NCI-H748 (cell line): ENCODE results near the gene CBFA2T2.
"Not testable (repeated sequence)": the region's sequence is repeated elsewhere in the genome, so short reads cannot be mapped to it uniquely, and the experiment has no call there.

Experiments used
- DNase-seq: peaks from one replicate; lab custom pipeline; 2025; ENCODE audit not compliant: unreplicated experiment; lab: John Stamatoyannopoulos, UW

Gene CBFA2T2

DNA sequence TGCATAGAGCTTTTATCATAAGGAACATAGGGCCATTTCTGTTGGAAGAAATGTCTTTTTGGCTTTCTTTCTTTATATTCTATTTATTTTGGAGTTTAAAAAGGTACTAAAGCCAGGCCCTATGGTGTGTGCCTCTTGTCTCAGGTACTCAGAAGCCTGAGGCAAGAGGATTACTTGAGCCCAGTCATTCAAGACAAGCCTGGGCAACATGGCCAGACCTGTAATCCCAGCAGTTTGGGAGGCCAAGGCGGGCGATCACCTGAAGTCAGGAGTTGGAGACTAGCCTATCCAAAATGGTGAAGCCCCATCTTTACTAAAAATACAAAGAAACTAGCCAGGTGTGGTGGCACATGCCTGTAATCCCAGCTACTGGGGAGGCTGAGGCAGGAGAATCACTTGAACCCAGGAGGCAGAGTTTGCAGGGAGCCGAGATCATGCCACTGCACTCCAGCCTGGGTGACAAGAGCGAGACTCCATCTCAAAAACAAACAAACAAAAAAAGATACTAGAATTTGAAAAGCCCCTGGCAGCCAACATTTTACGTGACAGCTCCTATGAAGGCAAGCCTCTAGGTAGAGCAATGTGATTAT lies 80.0 kb downstream of the CBFA2T2 start:
- DNase-seq: peak; percentile 20

DNA sequence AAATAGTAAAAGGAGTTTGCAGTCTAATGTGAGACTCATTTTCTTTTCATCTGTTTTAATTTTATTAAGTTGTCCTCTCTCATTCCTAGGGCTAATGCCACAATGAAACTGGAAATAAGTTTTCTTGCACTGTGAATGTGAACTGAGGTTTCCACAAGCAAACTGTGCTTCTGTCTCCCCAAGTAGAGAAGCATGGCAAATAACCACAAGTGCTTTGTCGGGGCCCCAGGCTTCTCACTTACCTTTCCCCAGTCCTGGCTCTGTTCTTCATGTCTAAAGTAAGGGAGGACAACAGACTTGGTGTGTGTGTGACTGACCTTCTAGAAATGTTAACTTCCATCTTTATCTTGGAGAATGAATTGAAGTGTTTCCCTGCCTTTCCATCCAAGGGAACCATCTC lies 80.8 kb downstream of the CBFA2T2 start:
- DNase-seq: peak; percentile 37

DNA sequence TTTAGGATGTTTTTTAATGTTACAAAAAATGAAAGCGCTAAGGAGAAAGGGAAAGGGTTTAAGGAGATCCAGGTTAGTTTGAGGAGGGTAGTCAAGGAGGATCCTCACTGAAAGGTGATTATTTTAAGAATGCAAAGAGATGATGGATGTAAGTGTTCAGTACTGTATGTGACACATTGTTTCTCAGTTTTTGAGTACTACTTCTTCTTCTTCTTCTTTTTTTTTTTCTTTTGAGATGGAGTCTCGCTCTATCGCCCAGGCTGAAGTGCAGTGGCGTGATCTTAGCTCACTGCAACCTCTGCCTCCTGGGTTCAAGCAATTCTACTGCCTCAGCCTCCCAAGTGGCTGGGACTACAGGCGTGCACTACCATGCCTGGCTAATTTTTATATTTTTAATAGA lies 83.4 kb downstream of the CBFA2T2 start:
- not testable (repeated sequence) for DNase-seq

DNA sequence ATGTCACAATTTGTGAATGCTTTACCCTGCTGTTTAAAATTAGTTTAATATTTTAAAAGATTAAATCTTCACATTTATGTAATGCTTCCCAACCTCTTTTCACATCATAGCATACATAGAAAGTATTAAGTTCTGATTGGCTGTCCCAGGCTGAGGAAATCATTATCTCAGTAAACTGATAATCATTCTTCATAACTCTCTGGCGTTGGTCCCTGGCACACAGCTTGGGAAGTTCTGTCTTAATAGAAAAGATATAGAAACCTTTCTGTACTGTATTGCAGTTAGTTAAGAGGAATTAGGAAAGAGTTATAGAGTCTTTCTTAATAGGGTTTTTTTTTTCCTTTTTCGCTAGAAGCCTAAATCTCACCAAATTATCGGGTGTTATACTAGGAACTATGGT lies 85.4 kb downstream of the CBFA2T2 start:
- no peak for DNase-seq

DNA sequence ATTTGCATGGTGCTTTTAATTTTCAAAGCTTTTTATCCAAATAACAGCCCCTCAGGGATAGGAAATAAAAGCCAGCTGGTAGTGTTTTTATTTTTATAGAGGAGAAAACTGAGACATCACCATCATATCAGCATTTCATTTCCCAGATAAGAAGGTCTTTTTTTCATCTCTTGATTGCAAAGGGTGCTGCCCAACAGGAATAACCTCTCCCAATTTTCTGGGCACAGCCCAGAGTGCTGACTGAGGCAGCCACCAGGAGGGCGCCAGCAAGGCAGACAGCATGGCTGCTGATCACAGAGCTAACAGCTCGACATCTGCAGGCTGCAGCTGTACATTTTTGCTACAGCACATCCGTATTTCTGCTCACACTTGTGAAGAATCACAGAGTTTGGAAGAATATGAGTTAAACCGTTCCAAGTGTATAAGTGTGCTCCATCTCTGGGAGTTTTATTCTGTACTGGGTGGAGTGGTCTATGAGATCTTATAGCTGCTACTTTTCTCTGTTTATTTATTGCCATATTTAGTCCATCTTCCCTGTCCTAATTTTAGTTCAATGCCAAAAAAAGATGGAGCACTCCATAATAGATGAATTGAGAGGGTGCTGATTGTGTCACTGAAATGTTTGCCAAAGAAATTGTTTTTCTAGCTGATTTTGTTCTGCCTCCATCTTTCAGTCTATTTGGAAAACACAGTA lies 86.7 kb downstream of the CBFA2T2 start:
- peak; percentile 69 for DNase-seq

DNA sequence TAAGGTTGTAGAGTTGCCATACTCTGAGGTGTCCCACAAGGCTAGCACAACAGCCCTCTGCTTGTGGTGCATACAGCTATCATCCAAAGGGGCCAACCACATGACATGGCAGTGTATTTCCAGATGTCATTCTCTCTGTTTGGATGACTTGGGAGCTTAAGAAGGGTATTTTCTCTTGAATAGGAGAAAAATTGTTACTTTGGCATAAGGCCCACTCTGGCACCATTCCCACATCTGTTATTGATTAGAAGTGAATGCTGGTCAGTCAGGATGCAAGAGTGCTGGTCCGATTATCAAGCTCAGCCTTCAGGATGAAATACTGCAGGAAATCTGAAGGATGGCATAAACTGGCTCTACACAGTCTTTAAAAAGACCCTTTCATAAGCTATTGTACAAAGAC lies 88.6 kb downstream of the CBFA2T2 start:
- DNase-seq: no peak

DNA sequence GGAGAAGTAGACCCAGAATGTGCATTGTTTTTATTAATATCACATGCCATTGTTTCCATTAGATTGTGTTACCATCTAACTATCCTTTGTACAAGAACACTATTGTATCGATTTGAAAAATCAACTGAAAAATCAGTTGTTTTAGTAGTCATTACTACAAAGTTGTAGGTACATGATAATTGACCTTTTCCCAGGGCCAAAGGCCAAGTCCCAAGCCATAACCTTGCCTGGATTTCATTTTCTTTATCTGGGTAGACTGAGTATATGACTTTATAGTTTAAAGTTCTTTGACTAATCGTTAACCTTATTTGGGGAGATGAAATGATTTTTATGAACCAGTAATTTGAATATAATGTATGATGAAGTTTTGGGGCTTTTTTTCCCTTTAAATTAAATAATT lies 93.2 kb downstream of the CBFA2T2 start:
- DNase-seq: no peak

DNA sequence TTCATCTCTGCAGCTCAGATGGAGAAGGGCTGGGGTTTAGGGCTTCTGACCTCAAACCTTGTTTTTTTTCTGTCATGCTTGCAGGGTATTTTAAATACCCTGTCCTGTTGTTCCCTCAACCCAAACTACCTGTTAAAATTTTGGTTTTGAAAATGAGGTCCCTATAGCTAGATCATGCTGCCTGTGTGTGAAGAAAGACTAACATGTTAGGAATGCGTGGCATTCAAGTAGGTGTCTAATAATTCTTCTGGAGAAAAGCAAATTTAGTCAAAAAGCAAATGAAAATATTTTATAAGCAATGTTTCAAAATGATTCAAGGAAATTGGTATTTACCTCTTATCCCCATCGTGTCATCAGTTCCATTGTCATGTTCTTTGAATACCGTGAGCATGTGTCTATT lies 95.1 kb downstream of the CBFA2T2 start:
- DNase-seq: no peak

DNA sequence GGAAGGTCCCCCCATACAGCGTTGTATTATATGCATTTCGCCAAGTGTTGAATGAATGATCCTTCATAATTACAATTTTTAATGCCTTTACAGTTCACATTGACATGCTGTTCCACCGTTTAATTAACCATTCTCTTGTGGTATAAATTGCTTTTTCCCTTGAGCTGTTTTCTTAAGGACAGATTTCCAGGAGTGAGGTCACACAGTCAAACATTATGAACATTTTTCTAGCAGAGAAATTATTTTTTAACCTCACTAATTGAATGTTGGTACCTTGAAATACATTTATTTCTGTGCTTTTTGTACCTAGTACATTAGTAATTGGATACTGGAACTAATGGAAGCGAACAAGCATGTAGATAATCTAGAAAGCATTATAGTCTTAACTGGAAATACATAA lies 95.5 kb downstream of the CBFA2T2 start:
- no peak for DNase-seq

DNA sequence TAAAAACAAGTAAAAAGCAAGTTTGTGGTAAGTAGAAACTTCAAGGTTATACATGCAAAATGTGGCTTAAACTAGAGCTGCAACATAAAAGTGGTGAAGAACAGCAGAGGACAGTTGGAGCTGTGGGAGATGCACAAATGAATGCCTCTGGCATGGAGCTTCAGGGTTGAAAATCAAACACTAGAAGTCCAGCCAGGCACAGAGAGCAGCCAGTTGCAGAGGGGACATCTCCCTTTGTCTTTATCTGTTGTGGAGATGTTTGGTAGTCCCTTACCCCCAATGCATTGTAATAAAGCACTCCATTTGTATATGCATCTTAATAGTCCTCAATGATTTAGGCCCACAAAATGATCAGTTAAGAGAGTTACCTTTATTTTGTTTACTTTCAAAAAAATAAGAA lies 99.2 kb downstream of the CBFA2T2 start:
- DNase-seq: no peak

DNA sequence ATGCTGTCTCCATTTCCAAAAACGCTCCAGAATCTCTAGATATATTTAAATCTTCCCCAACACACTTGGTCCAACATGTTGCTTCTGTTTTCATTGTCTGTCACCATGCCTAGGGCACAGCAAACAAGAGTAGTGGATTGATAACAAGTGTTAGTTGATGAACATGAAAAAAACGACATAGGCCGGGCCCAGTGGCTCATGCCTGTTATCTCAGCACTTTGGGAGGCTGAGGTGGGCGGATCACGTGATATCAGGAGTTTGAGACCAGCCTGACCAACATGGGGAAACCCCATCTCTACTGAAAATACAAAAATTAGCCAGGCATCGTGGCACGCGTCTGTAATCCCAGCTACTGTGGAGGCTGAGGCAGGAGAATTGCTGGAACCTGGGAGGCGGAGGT lies 102.0 kb downstream of the CBFA2T2 start:
- DNase-seq: not testable (repeated sequence)

DNA sequence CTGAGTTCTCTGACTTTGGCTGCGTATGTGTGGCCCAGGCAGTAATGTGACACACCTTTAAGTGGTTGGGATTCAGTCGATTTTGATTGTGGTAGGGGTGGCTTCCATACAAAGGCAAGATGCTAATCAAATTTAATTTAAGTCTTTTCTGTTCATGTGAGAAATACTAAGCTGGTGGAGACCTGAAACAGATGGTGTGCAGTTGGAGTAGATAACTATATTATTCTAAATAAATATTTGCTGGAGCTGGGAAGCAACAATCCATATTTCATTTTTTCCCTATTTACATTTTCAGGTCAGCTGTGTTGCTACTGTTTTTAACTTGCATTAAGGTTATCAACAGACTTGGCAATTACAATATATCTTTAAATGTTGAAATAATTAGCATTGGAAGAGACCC lies 104.8 kb downstream of the CBFA2T2 start:
- DNase-seq: no peak

DNA sequence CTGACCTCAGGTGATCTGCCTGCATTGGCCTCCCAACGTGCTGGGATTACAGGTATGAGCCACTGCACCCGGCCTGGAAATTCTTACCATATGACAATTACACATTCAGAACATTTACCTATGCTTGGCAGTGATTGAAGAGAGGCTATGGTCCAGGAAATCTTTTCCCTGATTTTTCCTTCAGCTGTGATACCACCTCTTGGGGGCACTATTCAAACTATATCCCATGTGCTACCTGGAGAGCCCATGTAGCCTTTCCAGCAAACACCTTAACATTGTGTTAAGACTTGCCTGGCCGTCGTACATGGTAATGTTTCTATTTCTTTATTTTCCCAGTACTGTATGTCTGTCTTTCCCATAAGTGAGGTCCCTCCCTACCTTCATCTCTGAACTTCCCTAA lies 110.5 kb downstream of the CBFA2T2 start:
- DNase-seq: no peak

DNA sequence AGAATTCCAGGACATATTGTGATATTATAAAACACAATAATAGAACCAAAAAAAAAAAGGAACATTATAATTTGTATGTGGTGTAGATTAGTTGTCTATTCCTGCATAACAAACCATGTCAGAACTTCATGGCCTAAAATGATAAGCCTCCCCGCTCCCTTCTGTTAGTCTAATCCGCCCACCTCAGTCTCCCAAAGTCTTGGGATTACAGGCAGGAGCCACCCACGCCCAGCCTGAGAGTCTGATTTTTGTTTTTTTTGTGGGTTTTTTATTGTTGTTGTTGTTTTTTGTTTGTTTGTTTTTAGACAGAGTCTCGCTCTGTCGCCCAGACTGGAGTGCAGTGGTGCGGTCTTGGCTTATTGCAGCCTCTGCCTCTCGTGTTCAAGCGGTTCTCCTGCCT lies 111.1 kb downstream of the CBFA2T2 start:
- DNase-seq: no peak

DNA sequence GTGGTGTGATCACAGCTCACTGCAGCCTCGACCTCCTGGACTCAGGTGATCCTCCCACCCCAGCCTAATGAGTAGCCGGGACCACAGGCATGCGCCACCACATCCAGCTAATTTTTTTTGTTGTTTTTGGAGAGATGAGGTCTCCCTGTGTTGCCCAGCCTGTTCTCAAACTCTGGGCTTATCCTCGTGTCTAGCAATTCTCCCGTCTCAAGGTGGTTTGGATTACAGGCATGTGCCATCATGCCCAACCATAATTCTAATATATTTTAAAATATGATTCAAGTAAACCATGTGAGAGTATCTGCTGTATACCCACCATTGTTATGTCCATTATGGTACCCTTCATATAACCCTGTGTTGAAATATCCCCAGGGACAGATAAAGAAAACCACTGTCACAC lies 112.0 kb downstream of the CBFA2T2 start:
- DNase-seq: no peak

DNA sequence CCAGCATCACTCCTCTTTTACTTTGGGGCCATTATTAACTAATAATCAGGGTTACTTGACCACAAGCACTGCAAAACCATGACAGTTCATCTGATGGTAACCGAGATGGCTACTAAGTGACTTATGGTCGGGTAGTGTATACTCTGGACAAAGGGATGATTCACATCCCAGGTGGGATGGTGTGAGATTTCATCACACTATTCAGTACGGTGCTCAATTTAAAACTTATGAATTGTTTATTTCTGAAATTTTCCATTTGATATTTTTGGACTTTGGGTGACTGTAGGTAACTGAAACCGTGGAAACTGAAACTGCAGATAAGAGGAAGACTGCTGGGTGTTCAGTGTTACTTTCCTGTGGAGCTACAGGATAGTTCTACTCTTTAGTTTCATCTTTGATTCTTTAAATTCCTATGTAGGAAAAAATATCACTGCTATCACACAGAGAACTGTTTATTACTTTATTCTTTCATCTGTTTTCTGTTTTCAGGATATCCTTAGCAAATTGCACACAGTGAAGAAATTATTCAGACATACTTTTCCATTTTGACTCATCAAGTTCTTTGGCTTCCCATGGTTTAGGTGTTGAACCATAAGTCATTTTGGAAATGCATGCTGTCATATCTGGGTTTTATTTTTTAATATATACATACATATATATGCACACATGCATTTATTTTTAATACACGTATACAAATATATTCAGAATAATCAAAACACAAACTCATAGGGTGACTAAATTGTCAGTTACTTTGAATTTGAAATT lies 113.1 kb downstream of the CBFA2T2 start:
- DNase-seq: no peak

DNA sequence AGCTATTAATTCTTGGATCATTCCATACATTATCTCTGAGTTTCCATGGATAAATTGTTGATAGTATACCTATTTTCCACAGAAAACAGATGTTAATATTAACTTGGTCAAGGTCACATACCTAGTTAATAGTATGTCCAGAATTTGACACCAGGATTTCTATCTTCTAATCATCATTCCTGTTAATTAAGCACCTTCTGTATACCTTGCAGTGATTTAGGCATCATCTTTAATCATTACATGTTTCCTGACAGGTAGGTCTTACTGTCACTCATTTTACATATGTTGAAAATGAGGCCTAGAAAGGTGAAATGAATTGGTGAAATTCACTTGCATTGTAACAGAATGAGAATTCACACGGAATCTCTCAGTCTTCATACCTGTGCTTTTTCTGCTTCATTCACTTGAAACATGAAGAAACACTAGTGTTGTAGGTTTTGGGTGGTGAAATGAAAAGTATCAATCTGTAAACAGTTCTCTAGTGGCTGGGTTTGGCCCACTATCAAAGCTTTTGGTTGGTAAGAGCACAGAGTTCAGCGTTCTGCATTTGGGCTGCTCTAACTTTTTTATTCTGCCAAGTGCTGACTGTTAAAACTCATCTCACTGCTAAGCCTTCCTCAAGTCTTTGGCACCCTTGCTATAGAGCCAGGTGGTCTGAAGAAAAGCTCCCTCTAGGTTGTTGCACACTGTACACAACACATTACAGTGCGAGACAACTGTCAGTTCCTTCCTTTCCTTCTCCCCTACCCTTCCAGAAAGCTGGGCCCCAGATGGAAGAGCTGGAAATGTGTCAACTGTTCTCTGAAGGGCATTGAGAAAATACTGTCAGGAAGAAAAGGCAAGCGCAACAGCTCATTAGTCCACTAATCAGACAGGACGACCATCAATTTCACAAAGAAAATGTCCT lies 114.4 kb downstream of the CBFA2T2 start:
- no peak for DNase-seq

DNA sequence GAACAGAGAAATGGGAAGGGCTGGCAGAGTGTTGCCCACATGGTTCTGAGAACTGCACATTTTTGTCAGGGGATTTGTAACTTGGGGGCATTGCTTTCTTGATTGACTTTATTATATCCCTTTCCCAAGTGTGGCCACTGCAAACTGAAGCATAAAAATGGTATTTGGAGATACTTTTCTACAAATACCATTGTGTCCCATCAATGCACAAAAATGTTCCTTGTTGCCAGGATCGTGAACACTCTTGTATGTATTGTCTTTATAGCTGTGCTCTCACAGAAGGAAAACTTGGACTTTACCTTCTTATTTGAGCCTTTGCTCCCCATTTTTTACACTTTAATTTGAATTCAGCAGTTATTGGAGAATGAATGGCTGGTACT lies 115.1 kb downstream of the CBFA2T2 start:
- DNase-seq: no peak

DNA sequence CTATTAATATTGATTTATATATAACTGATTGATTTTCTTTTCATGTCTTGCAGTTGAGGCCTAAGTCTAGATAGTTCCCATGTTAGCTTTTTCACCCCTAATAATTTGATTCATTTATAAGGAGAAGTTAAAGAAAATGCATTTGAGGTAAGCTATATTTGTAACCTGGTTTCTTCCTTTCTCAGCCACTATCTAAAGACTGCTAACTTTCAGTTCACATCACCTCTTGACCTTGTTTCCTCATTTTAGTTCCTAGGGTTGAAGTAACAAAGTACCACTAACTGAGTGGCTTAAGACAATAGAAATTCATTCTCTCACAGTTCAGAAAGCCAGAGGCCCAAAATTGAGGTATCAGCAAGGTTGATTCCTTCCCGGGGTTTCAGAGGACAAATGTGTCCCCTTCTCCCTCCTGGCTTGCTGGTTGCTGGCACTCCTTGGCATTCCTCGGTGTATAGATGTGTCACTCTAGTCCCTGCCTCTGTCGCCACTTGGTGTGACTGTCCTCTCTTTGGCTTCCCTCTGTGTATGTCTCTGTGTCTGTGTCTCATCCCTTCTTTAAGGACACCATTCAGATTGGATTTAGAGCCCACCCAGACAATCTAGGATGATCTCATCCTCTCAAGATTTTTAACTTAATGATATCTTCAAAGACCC lies 116.3 kb downstream of the CBFA2T2 start:
- DNase-seq: no peak

DNA sequence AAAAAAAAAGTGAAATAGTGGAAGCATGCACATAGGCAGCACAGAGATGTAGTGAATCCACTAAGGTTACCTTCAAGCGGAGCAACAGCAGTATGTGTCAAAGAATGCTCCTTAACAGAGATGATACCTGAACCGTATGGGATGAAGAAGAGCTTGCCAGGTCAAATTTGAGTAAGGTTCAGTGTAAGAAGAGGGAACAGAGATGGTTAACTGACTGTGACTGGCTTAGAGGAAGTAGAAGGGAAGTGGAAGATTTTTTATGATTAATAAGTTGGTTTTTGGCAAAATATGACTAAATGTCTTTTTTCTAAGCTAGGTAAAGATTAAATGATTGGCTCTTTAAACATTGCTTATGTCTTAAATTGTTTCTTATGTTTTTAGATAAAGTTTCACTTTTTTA lies 119.6 kb downstream of the CBFA2T2 start:
- no peak for DNase-seq

DNA sequence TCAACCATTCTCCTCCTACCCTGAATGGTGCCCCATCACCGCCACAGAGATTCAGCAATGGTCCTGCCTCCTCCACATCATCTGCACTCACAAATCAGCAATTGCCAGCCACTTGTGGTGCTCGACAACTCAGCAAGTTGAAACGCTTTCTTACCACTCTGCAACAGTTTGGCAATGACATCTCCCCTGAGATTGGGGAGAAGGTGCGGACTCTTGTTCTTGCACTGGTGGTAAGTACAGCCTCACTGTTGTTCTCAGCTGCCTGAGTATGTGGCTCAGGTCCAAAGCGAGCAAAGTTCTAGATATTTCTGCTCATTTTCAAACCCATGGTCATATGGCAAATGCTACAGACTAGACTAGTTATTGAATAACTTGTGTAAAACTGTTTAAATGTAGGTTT lies 121.2 kb downstream of the CBFA2T2 start:
- no peak for DNase-seq
